Occipital lobe (tissue), 2 donors: ENCODE results near the gene COL15A1. TPM values are rescaled to one million over a fixed set of nuclear protein-coding genes. Genes with fewer than 3 reads are reported as not detected.

Source experiments
- DNase-seq: peaks from one replicate; lab custom pipeline; 2025; lab: John Stamatoyannopoulos, UW
- total RNA-seq: library from RNA; depleted of rRNA; stranded (reverse); fragments of >200 nt; gene quantifications from one replicate; pipeline ENCODE4 v1.2.3, GENCODE V29; 2014

Gene COL15A1
- total RNA-seq, 1 donor from 2014 or later = 12.5 TPM

DNA sequence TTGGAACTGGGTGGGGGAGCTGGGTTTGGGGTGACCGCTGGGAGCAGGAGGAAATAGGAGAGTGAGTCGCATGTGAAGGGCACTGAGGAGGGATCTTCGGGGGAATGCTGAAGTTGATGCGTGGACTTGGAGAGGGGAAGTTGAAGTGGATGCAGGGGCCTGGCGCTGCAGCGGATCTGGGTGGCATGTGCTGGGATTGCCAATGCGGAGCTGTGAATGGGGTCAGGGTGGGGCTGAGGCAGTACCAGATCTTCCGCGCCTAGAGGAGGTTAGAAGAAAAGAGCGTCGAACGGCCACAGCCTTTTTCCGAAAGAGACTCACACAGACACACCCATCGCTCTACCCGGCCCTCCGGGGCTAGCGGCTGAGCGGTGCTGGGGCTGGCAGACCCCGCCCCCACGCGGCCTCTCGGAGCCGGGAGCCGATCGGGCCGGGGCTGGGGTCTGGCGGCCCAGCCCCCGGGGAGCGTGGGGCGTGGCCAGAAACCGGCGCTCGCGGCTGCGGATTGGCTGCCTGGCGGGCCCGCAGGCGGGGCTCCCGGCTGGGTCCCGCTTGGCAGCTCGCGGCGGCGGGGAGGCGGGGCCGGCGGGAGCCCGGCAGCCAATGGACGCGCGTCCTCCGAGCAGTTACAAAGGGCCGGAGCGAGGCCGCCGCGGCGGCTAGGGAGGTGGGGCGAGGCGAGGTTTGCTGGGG lies 160.9 kb downstream of the COL15A1 start, which contains the start of gene TGFBR1:
Gene TGFBR1, plus strand, starts transcription at position 655 of the 693 bp plus-strand sequence. CDS start 93 bp downstream, outside the sequence.
- peak; percentile 91 for DNase-seq

DNA sequence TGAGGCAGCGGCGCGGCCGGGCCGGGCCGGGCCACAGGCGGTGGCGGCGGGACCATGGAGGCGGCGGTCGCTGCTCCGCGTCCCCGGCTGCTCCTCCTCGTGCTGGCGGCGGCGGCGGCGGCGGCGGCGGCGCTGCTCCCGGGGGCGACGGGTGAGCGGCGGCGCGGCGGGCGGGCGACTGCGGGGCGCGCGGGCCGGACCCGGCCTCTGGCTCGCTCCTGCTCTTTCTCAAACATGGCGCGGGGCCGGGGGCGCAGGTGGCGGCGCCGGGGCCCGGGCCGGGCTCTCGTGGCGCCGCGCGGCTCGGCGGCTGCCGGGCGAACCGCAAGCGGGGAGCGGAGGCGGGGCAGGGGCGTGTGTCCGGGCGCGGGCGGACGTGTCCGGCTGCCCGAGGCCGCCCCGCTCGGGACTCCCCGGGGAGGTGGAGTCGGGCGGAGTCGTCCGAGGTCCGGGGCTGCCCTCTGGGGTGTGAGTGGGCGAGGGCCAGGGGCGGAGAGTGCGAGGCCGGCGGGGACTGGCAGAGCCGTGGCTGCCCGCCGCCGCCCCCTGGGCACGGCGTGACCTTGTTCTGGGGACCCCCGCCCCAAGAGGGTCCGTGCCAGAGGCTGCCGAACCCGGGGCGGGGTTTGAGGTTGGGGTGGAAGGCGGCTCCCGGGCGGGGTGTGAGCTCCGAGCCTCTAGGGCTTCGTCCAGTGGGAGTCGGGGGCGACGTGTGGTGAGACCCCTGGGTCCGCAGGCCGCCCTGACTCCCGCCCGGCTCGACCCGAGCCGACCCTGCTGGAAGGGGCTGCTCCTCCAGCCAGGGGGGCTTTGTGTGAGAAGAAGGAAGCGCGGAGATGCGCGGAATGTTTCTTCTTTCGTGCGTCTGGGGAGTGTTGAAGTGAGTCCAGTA lies 161.7 kb downstream of the COL15A1 start:
- DNase-seq = peak; percentile 22

- DNase-seq = no peak
Measured at GRCh38 chr9:99106044-99106375, 162.3 kb downstream of the COL15A1 start.

DNA sequence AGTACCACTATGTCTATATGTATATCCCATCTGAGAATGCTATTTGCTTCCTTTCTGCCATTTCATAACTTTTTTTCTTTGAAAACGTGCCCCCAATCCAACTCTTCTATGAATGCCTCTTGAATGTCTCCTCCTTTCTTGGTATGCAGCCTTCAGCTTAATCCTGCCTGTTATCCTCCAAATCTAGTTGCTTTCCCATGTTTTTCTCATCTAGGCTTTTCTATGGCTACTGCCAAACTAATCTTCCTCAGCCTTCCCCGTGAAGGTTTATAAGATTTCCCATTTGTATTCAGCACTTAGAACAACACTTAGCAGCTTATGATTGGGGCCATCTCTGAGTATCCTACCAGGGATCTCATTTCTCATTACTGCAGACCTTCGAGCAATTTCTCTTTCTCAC lies 163.7 kb downstream of the COL15A1 start:
- DNase-seq = no peak

DNA sequence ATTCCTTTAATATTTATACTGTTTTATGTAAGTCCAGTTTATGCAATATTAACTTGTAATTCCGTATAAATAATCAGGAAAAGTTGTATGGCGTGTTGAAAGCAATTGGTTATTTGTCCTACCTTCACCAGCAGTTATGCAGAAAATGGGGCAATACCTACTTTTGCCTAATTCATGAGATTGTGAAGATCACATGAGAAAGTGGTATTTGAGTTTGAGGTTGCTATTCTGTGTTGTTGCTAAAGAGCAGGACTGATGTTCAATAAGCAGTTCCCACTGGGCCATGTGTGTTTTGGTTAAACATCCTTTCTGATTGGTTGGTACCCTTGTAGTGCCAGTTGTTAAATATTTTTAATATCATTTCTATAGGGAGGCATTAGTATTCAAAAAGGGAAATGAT lies 164.4 kb downstream of the COL15A1 start:
- no peak for DNase-seq

- DNase-seq = no peak
Measured at GRCh38 chr9:99109522-99109921, 165.8 kb downstream of the COL15A1 start.

- no peak for DNase-seq
Measured at GRCh38 chr9:99112750-99113413, 169.2 kb downstream of the COL15A1 start.

DNA sequence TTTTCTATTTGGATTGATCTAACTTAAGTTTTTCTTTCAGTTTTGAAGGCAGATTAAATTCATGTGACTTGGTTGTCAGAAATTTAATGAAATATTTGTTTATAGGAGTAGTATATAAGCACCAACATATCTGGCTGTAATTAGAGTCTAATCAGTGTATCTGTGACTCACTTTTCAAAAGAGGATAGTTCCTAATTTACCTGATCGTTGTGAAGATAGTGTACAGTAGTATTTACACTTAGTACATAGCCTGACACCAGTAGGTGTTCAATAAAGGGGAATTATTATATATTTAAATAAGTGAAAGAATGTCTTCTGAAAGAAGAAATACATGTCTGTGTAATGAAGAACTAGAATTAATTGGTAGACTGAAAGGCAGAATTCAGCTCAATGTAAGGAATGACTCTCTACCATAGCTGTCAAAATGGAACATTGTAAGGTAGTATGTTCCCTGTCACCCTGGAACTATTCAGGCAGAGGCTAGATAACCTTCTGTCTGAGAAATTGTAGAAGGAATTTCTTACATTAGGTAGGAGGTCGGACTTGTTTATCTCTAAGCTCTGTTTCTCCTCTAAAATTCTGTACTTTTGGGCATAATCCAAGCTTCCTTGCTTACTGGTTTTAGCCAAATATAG lies 169.8 kb downstream of the COL15A1 start:
- no peak for DNase-seq

- no peak for DNase-seq
Measured at GRCh38 chr9:99114049-99114440, 170.3 kb downstream of the COL15A1 start.

DNA sequence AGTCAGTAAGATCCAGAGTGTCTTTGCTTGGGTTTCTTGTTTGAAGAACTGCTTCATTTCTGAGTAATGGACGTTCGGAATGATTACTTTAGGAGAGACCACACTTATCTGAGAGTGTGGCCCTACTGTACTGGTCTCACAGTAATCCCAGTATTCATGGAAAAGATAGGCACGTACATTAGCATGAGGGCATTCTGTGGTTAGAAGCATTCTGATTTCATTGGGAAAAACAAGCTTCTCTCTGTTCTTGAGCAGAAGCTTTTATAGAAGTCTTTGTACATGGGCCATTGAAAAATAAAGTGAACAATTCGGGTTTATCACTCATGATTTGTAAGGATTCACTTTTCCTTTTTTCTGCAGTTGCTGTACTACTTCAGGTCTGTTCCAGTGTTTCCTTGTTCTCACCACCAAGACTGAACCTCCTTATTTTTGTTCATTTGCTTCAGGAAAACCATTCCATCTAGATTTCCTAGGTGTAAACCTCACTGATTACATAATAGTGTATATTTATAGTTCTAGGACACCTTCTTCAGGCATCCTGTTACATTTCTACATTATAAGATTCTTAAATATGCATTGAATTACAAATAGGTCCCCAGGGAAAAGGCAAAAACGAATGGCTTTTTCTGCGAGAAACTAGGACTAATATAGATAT lies 171.3 kb downstream of the COL15A1 start:
- DNase-seq = no peak

DNA sequence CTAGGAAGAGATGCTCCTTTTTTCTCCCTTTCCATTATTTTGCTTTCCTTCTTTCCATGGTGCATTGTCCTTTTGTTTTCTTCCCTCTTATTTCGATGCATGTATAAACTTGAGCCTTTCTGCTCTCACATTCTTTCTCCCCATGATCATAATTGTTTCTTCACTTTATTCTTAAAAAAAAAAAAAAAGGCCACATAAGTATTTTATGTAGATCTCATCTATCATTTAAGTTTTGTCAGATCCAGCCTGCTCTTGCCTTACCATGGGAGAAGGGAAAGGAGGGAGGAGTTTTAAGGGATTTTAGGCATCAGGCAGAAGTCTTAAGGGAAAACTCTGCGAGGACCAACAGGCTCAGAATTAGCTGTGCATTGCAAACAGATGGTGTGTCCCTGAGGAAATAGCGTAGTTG lies 172.3 kb downstream of the COL15A1 start:
- DNase-seq = no peak

DNA sequence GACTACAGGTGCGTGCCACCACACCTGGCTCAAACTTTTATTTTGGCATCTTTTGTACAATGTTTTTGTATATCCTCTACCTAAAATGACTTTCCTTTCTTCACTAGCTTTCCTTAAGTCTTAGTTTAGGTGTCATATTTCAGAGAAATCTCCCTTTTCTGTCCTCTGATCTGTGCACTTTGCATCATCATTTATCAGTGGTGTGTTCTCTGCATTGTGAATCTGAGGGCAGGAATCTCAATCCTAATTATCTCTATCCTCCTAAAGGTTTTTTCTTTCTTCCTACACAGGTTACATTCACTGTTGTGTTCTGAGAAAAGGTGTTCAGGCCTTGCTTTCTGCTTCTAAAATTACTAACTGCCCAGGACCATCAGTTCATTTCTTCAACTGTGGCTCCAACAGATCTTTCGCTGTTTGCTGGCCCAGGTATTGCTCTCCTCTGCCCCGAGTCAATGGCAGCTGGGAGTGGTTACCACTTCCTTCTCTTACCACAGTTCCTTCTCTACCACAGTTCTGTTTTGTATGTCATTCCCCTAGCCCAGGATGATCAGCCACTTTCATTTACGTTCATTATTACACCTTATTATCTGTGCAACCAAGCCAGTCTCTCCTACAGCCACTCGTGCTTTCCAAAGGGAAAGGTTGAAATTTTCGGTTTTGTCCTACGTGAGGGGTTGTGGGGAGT lies 175.2 kb downstream of the COL15A1 start:
- DNase-seq = no peak

GRCh38 chr9:99119976-99120655 lies 176.4 kb downstream of the COL15A1 start:
- DNase-seq = no peak

Other genes starting within 250 kb of the COL15A1 start
- gene GABBR2, start 235.0 kb upstream of the COL15A1 start, total RNA-seq = 42.7 TPM
- 3.9 TPM for gene ANKS6, start 147.4 kb upstream of the COL15A1 start, total RNA-seq
- gene GALNT12, start 136.2 kb upstream of the COL15A1 start, total RNA-seq = 1.2 TPM
- 109 TPM for gene TGFBR1, start 161.2 kb downstream of the COL15A1 start, total RNA-seq